ENCODE measurements around the gene C2CD4B.

The C2CD4B gene

DNA sequence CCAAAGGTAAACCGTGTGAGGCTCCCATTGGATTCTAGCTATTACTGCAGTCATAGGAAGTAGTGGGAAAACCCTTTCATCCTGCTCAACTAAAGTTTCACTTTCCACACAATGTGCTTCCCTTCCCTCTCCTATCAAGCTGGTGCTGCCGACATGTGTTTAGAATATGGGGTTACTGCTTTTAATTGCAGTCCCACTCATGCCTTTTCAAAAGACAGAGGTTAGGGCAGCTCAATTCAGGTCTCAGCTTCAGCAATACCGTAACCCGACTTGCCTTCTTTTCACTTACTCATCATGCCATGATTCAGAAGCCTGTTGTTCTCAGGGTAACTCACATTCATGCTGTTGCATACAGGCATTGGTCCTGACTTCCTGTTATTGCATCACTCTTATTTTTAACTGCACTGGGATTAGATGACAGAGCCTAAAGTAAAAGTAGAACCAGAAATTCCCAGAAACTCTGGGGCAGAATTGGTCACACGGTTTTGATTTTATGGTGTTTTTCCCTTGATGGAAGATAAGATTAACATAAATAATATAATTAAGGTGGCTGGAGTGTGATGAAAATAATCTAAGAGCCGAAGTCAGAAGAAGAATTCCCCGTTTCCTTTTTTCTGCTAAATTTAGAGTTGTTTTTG lies 45.7 kb downstream of the C2CD4B start:
- TF ChIP-seq CTBP1 (IDR thresholded peaks at IDR 0.05; ENCODE audit: borderline replicate concordance) (no peak), FOXM1 (IDR thresholded peaks at IDR 0.05; ENCODE audit: borderline replicate concordance) (no peak), SUZ12 (IDR thresholded peaks at IDR 0.05) (no peak), HDGF (IDR thresholded peaks at IDR 0.05; ENCODE audit: borderline replicate concordance) (no peak), FOXA1 (IDR thresholded peaks at IDR 0.05) (no peak), L3MBTL2 (conservative IDR thresholded peaks at IDR 0.05) (no peak), BHLHE40 (IDR thresholded peaks at IDR 0.05; ENCODE audit: borderline replicate concordance) (no peak), ARNT (IDR thresholded peaks at IDR 0.05) (no peak), TARDBP (IDR thresholded peaks at IDR 0.05) (no peak)
- TF ChIP-seq, protein P1, sequence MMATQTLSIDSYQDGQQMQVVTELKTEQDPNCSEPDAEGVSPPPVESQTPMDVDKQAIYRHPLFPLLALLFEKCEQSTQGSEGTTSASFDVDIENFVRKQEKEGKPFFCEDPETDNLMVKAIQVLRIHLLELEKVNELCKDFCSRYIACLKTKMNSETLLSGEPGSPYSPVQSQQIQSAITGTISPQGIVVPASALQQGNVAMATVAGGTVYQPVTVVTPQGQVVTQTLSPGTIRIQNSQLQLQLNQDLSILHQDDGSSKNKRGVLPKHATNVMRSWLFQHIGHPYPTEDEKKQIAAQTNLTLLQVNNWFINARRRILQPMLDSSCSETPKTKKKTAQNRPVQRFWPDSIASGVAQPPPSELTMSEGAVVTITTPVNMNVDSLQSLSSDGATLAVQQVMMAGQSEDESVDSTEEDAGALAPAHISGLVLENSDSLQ (IDR thresholded peaks at IDR 0.05) = no peak
- CTCF ChIA-PET = no interaction called here
- POLR2A ChIA-PET = no interaction called here
- DNase-seq (ENCODE audit: extremely low spot score) = no peak

DNA sequence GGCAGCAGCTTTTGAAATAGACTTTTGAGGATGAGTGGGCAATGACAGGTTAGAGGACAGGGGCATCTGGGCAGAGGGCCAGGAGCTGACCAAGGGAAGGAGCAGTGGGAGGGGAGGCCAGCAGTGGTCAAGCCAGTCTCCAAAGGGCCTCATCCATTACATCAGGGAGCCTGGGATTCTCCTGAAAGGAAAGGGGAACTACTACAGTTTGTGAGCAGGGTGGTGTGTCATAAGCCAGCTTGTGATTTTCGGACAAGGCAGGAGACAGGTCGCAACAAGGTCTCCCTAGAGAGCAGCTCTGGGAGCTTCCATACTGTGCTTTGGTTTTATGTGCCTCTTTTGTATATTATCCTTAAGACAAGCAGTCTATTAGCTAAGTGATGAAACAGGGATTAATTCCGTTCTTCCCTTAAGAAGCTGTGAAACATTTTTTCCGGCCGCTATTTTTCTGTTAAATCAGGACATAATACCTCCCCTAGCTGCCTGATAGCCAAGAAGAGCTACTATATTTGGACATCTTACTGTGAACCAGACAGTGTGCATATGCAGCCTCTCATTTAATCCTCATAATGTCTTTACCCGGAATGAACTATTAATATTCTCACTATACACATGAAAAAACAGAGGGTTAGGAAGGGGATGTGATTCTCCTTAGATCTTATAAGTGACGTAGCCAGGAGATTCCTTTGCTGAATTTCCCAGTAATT lies 46.4 kb downstream of the C2CD4B start:
- CTCF ChIA-PET = no interaction called here
- DNase-seq (ENCODE audit: extremely low spot score) = no peak
- TF ChIP-seq L3MBTL2 (conservative IDR thresholded peaks at IDR 0.05) (no peak), ELF4 (IDR thresholded peaks at IDR 0.05) (no peak), FOXA1 (IDR thresholded peaks at IDR 0.05) (no peak)
- POLR2A ChIA-PET = no interaction called here

DNA sequence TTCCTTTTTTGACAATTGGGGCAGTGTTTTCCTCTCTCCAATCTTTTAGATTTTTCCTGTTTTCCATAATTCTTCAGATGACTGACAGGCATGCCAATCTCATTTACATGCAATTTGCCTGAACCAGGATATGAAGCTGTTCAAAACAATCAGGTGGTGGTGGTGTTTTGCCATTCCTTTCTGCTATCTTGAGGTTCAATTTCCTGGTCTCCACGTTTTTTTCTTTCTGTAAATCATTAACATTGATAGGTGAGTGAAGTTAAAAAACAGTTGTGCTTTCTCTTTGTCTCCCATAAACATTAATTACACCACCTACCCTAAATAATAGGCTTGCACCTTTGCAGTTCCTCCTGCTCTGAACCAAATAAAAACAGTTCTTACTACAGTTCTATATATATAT lies 49.2 kb downstream of the C2CD4B start:
- no peak for TF ChIP-seq BHLHE40 (IDR thresholded peaks at IDR 0.05; ENCODE audit: borderline replicate concordance)
- TF ChIP-seq NFRKB (IDR thresholded peaks at IDR 0.05) = no peak
- no peak for TF ChIP-seq ZNF384 (IDR thresholded peaks at IDR 0.05)
- no peak for TF ChIP-seq FOXK2 (IDR thresholded peaks at IDR 0.05)
- no peak for TF ChIP-seq HDGF (IDR thresholded peaks at IDR 0.05; ENCODE audit: borderline replicate concordance)
- TF ChIP-seq, protein P1 (IDR thresholded peaks at IDR 0.05) = no peak
- no peak for TF ChIP-seq TARDBP (IDR thresholded peaks at IDR 0.05)
- TF ChIP-seq ARNT (IDR thresholded peaks at IDR 0.05) = no peak
- TF ChIP-seq SUZ12 (IDR thresholded peaks at IDR 0.05) = no peak
- no peak for TF ChIP-seq LEF1 (IDR thresholded peaks at IDR 0.05; ENCODE audit: borderline replicate concordance)
- TF ChIP-seq FOXA1 (IDR thresholded peaks at IDR 0.05) = no peak
- no peak for TF ChIP-seq L3MBTL2 (conservative IDR thresholded peaks at IDR 0.05)
- no peak for TF ChIP-seq SP1 (IDR thresholded peaks at IDR 0.05)
- no peak for TF ChIP-seq FOXM1 (IDR thresholded peaks at IDR 0.05; ENCODE audit: borderline replicate concordance)
- no peak for TF ChIP-seq CTBP1 (IDR thresholded peaks at IDR 0.05; ENCODE audit: borderline replicate concordance)
- no peak for TF ChIP-seq ELF4 (IDR thresholded peaks at IDR 0.05)
- ChIA-PET POLR2A (no interaction called here), CTCF (no interaction called here)
- DNase-seq (ENCODE audit: extremely low spot score) = no peak

Data from HEK293T (cell line).